Endodermal cell (in vitro differentiated cells): ENCODE results near the gene MYO1B. TPM values are rescaled to one million over a fixed set of nuclear protein-coding genes. Genes with fewer than 3 reads are reported as not detected.

Source experiments
- DNase-seq: peaks from one replicate; pipeline ENCODE4 v3.0.0-alpha.2; 2017
- H3K27ac ChIP-seq: 2 replicates; pipeline ENCODE4 v1.5.1; 2013; ENCODE audit warnings: mild to moderate bottlenecking, low read depth, low read length, moderate library complexity
- H3K27me3 ChIP-seq: 2 replicates; pipeline ENCODE4 v1.6.1; 2013; ENCODE audit warnings: mild to moderate bottlenecking, low read length, moderate library complexity; ENCODE audit not compliant: insufficient read depth, control insufficient read depth, poor library complexity, severe bottlenecking
- H3K36me3 ChIP-seq: 2 replicates; pipeline ENCODE4 v1.7.0; 2013; ENCODE audit warnings: mild to moderate bottlenecking, low read length, moderate library complexity; ENCODE audit not compliant: control insufficient read depth, insufficient read depth
- H3K4me1 ChIP-seq: one replicate; pipeline ENCODE4 v1.7.0; 2013; ENCODE audit warnings: low read length; ENCODE audit not compliant: control insufficient read depth, insufficient read depth
- H3K4me3 ChIP-seq: 2 replicates; pipeline ENCODE4 v1.5.1; 2013; ENCODE audit warnings: mild to moderate bottlenecking, low read length, moderate library complexity
- H3K9ac ChIP-seq: 2 replicates; pipeline ENCODE4 v1.6.1; 2013; ENCODE audit warnings: mild to moderate bottlenecking, low read length, moderate library complexity; ENCODE audit not compliant: poor library complexity, severe bottlenecking; ENCODE audit errors: extremely low read depth
- H3K9me3 ChIP-seq: 2 replicates; pipeline ENCODE4 v1.6.1; 2013; ENCODE audit warnings: mild to moderate bottlenecking, low read length, moderate library complexity; ENCODE audit not compliant: control insufficient read depth
- H3K27ac Mint-ChIP-seq: 2 replicates; pipeline ENCODE4 v1.8.0; 2020; ENCODE audit warnings: mixed read lengths
- H3K27me3 Mint-ChIP-seq: 2 replicates; pipeline ENCODE4 v1.8.0; 2021; ENCODE audit warnings: mild to moderate bottlenecking, mixed read lengths; ENCODE audit not compliant: insufficient read depth
- H3K36me3 Mint-ChIP-seq: 2 replicates; pipeline ENCODE4 v1.8.0; 2020; ENCODE audit warnings: low read depth, mixed read lengths
- H3K4me1 Mint-ChIP-seq: 2 replicates; pipeline ENCODE4 v1.8.0; 2020; ENCODE audit warnings: mixed read lengths
- H3K4me3 Mint-ChIP-seq: 2 replicates; pipeline ENCODE4 v1.8.0; 2020; ENCODE audit warnings: mild to moderate bottlenecking, moderate library complexity, mixed read lengths
- H3K9me3 Mint-ChIP-seq: 2 replicates; pipeline ENCODE4 v1.8.0; 2020; ENCODE audit warnings: mild to moderate bottlenecking, mixed read lengths
- CTCF ChIP-seq: fragments of 200-600 bp; sonication (generic); conservative IDR thresholded peaks from 2 replicates; pipeline ENCODE4 v1.5.0; 2021; ENCODE audit warnings: antibody characterized with exemption, mild to moderate bottlenecking
- WGBS, 2 experiments: methylation state at CpG; one replicate each; pipeline versions ENCODE4 v1.1.5 to v1.1.7; 2013; ENCODE audit warnings: missing lambda C conversion rate in 2 of 2, mixed read lengths in 1 of 2; ENCODE audit not compliant: insufficient coverage in 1 of 2, insufficient read length in 1 of 2; 5-methylcytosine and 5-hydroxymethylcytosine counted together
- total RNA-seq, 2 donors: library from RNA; stranded (reverse); fragmentation: NEBNext Ultra II Directional in 1 of 2; extraction: Animal tissue kit (Norgen Biotek cat#: 25700) in 1 of 2; gene quantifications; 2 replicates in 1 of 2; 3 replicates in 1 of 2; pipeline ENCODE4 v1.2.1, GENCODE V29; 2021

MYO1B gene
- total RNA-seq, 2 donors from 2014 or later, result 145 to 154 TPM

GRCh38 chr2:191363267-191363666 is 118.1 kb downstream of the MYO1B start:
- WGBS, 2 experiments, result 90% methylated on average over 3 of the region's 3 CpGs; no CpG with 5 or more reads in 1 of the 2 experiments

GRCh38 chr2:191365089-191365488 is 119.9 kb downstream of the MYO1B start:
- no peak for TF ChIP-seq CTCF
- Mint-ChIP-seq H3K27ac (no peak overlapping the region), H3K9me3 (no peaks in the 10 kb centered on the region), H3K36me3 (peaks cover 73% of the 10 kb centered on the region), H3K4me3 (no peak overlapping the region), H3K27me3 (no peaks in the 10 kb centered on the region), H3K4me1 (no peaks in the 10 kb centered on the region)
- H3K9me3 ChIP-seq, result no peaks in the 10 kb centered on the region
- H3K4me3 ChIP-seq, result no peak overlapping the region
- peaks cover 95% of the 10 kb centered on the region for H3K36me3 ChIP-seq
- H3K9ac ChIP-seq, result no peak overlapping the region
- no peak overlapping the region for H3K27ac ChIP-seq
- 83 to 91% methylated on average over 1 to 2 of the region's 2 CpGs for WGBS, 2 experiments
- H3K27me3 ChIP-seq, result no peaks in the 10 kb centered on the region
- no peak for DNase-seq
- H3K4me1 ChIP-seq, result peaks cover 6% of the 10 kb centered on the region

More at GRCh38 chr2:191363267-191363666, 118.1 kb downstream of the MYO1B start:
- Histone ChIP-seq H3K27me3 (no peaks in the 10 kb centered on the region), H3K9me3 (no peaks in the 10 kb centered on the region), H3K9ac (no peak overlapping the region), H3K36me3 (peaks cover 95% of the 10 kb centered on the region), H3K27ac (no peak overlapping the region), H3K4me3 (no peak overlapping the region), H3K4me1 (peaks cover 6% of the 10 kb centered on the region)
- TF ChIP-seq CTCF, result no peak
- no peaks in the 10 kb centered on the region for H3K27me3 Mint-ChIP-seq
- no peak for DNase-seq
- H3K4me3 Mint-ChIP-seq, result no peak overlapping the region
- no peaks in the 10 kb centered on the region for H3K4me1 Mint-ChIP-seq
- no peaks in the 10 kb centered on the region for H3K9me3 Mint-ChIP-seq
- H3K27ac Mint-ChIP-seq, result no peak overlapping the region
- peaks cover 62% of the 10 kb centered on the region for H3K36me3 Mint-ChIP-seq

GRCh38 chr2:191366199-191366598 is 121.0 kb downstream of the MYO1B start:
- no peaks in the 10 kb centered on the region for H3K27me3 Mint-ChIP-seq
- no peaks in the 10 kb centered on the region for H3K9me3 Mint-ChIP-seq
- H3K36me3 Mint-ChIP-seq, result peaks cover 77% of the 10 kb centered on the region
- no peak overlapping the region for H3K9ac ChIP-seq
- 78% methylated on average over 1 of the region's 1 CpG; no CpG with 5 or more reads in 1 of the 2 experiments for WGBS, 2 experiments
- DNase-seq, result no peak
- H3K27ac ChIP-seq, result no peak overlapping the region
- H3K27ac Mint-ChIP-seq, result peak overlapping the region; percentile 27
- H3K4me3 Mint-ChIP-seq, result no peak overlapping the region
- H3K4me1 ChIP-seq, result peaks cover 6% of the 10 kb centered on the region
- no peaks in the 10 kb centered on the region for H3K27me3 ChIP-seq
- H3K4me3 ChIP-seq, result no peak overlapping the region
- no peak for TF ChIP-seq CTCF
- H3K36me3 ChIP-seq, result peaks cover 97% of the 10 kb centered on the region
- H3K9me3 ChIP-seq, result no peaks in the 10 kb centered on the region
- no peaks in the 10 kb centered on the region for H3K4me1 Mint-ChIP-seq
